OCI-LY7 (cell line): ENCODE measurements around the gene RNF133.

ENCODE experiments used
- CTCF ChIP-seq: fragments of 200-600 bp; sonication (generic); conservative IDR thresholded peaks from 2 replicates; pipeline ENCODE4 v1.5.1; 2014; ENCODE audit warnings: mild to moderate bottlenecking, antibody characterized with exemption, low read length, moderate library complexity, mixed read lengths
- EZH2phosphoT487 ChIP-seq: fragments of 200-600 bp; sonication (generic); IDR thresholded peaks from 2 replicates; pipeline ENCODE4 v1.6.1; 2018; ENCODE audit warnings: low read depth, borderline replicate concordance, mild to moderate bottlenecking, mixed run types, antibody characterized with exemption, low read length, moderate library complexity, mixed read lengths

- TF ChIP-seq CTCF (no peak), EZH2phosphoT487 (no peak)
Observed at GRCh38 chr7:122658856-122659255, 40.1 kb downstream of the RNF133 start.
